ENCODE measurements around the gene SIDT1.

Gene SIDT1

GRCh38 chr3:113678773-113679172 is 146.4 kb downstream of the SIDT1 start:
- TF ChIP-seq, protein P1, sequence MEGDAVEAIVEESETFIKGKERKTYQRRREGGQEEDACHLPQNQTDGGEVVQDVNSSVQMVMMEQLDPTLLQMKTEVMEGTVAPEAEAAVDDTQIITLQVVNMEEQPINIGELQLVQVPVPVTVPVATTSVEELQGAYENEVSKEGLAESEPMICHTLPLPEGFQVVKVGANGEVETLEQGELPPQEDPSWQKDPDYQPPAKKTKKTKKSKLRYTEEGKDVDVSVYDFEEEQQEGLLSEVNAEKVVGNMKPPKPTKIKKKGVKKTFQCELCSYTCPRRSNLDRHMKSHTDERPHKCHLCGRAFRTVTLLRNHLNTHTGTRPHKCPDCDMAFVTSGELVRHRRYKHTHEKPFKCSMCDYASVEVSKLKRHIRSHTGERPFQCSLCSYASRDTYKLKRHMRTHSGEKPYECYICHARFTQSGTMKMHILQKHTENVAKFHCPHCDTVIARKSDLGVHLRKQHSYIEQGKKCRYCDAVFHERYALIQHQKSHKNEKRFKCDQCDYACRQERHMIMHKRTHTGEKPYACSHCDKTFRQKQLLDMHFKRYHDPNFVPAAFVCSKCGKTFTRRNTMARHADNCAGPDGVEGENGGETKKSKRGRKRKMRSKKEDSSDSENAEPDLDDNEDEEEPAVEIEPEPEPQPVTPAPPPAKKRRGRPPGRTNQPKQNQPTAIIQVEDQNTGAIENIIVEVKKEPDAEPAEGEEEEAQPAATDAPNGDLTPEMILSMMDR (IDR thresholded peaks at IDR 0.05; ENCODE audit: poor library complexity, severe bottlenecking), result no peak
- Histone ChIP-seq H3K9me3 (ENCODE audit: severe bottlenecking) (no peaks in the 10 kb centered on the region), H3K4me3 (ENCODE audit: severe bottlenecking) (no peak overlapping the region), H3K4me1 (ENCODE audit: insufficient read depth, poor library complexity, severe bottlenecking) (no peaks in the 10 kb centered on the region), H3K27ac (ENCODE audit: poor library complexity, severe bottlenecking) (no peak overlapping the region), H3K27me3 (ENCODE audit: insufficient read depth, poor library complexity, severe bottlenecking) (no peaks in the 10 kb centered on the region), H3K36me3 (ENCODE audit: low read depth) (no peaks in the 10 kb centered on the region)
- DNase-seq (ENCODE audit: low spot score) (no peak), ATAC-seq (ENCODE audit: low read depth) (no peak)
